ENCODE data around the gene APOOL.

The APOOL gene

DNA sequence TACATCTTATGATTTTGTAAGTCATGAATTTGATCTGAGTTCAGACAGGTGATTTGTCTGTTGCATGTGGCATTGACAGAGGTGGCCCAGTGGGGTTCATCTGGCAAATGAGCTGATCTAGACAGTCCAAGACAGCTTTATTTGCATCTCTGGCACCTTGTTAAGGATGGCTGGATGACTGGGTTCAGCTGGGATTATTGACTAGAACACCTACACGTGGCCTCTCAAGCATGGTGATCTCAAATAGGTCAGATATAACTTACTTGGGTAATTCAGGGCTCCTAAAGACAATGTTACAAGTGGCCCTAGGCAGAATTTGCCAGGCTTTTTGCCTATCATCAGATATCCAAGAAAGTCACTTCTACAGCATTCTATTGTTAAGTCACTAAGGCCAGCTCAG, 48.0 kb downstream of the APOOL start:
- CTCF ChIA-PET, result interaction anchor here (0.6 kb wide), 1 partner anchor 12 kb away, joined by 8 read pairs; no protein-coding TSS in a partner anchor
- H3K9me3 ChIP-seq (ENCODE audit: control insufficient read depth, insufficient read depth, low read depth, low read length), result no peaks in the 10 kb centered on the region
- TF ChIP-seq ZNF701 (tag by site-specific recombination; IDR thresholded peaks at IDR 0.05) (no peak), ZEB2 (tag by site-specific recombination; IDR thresholded peaks at IDR 0.05) (no peak), ZNF776 (tag by site-specific recombination; IDR thresholded peaks at IDR 0.05; ENCODE audit: borderline replicate concordance) (no peak), HOXD13 (CRISPR knock-in tag; IDR thresholded peaks at IDR 0.05; ENCODE audit: borderline replicate concordance) (no peak), ZNF623 (tag by site-specific recombination; IDR thresholded peaks at IDR 0.05) (no peak), SCRT1 (tag by site-specific recombination; IDR thresholded peaks at IDR 0.05; ENCODE audit: borderline replicate concordance) (0 out of 2 replicates have a peak, but pooled peaks have one; percentile 20), GLI2 (tag by site-specific recombination; IDR thresholded peaks at IDR 0.05; ENCODE audit: borderline replicate concordance, low read depth) (no peak), FEZF1 (tag by site-specific recombination; IDR thresholded peaks at IDR 0.05) (no peak)
- no peaks in the 10 kb centered on the region; a peak in 1 of 3 replicates for H3K36me3 ChIP-seq (ENCODE audit: control insufficient read depth in 2 of 2, insufficient read depth in 1 of 2, low read length in 2 of 2)
- H3K4me3 ChIP-seq (ENCODE audit: low read depth, low read length), result no peak overlapping the region
- H3K27ac ChIP-seq (ENCODE audit: extremely low read depth, low read depth, low read length), result no peak overlapping the region
- no peaks in the 10 kb centered on the region for H3K4me1 ChIP-seq (ENCODE audit: control insufficient read depth, insufficient read depth, low read length)
- POLR2A ChIA-PET, result no interaction called here

DNA sequence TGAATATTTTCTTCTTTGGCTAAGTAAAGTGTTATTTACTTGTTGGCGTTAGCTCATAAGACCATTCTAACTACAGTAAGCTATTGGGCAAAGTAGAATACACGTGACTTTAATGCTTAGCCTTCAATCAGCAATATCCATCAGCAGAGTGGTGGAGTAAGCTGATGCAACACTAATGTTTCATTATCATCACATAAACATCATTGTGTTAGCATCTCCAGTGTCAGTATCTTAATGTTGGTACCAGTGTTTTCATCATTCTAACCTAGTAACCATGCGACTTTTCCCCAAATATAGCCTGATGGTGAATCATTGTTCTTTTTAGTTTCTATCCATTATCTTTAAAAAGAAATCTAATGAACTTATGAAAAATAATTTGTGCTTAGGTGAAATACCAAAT, 48.5 kb downstream of the APOOL start:
- H3K4me1 ChIP-seq (ENCODE audit: control insufficient read depth, insufficient read depth, low read length), result no peaks in the 10 kb centered on the region
- no peaks in the 10 kb centered on the region for H3K9me3 ChIP-seq (ENCODE audit: control insufficient read depth, insufficient read depth, low read depth, low read length)
- H3K27ac ChIP-seq (ENCODE audit: extremely low read depth, low read depth, low read length), result no peak overlapping the region
- H3K36me3 ChIP-seq (ENCODE audit: control insufficient read depth in 2 of 2, insufficient read depth in 1 of 2, low read length in 2 of 2), result no peaks in the 10 kb centered on the region; a peak in 1 of 3 replicates
- CTCF ChIA-PET, result interaction anchor here (0.6 to 1.7 kb wide), 4 partner anchors 8 to 322 kb away, joined by 3 to 8 read pairs (median 6); no protein-coding TSS in a partner anchor
- H3K4me3 ChIP-seq (ENCODE audit: low read depth, low read length), result no peak overlapping the region
- POLR2A ChIA-PET, result no interaction called here
- no peak for TF ChIP-seq ZNF19 (tag by site-specific recombination; IDR thresholded peaks at IDR 0.05; ENCODE audit: low read depth)
- TF ChIP-seq GLIS1 (tag by site-specific recombination; IDR thresholded peaks at IDR 0.05), result no peak
- no peak for TF ChIP-seq ZNF521 (tag by site-specific recombination; IDR thresholded peaks at IDR 0.05)
- TF ChIP-seq SP7 (tag by site-specific recombination; IDR thresholded peaks at IDR 0.05), result no peak
- TF ChIP-seq ZNF239 (tag by site-specific recombination; IDR thresholded peaks at IDR 0.05), result no peak
- TF ChIP-seq ZNF221 (tag by site-specific recombination; IDR thresholded peaks at IDR 0.05; ENCODE audit: borderline replicate concordance), result no peak
- TF ChIP-seq, protein P1, sequence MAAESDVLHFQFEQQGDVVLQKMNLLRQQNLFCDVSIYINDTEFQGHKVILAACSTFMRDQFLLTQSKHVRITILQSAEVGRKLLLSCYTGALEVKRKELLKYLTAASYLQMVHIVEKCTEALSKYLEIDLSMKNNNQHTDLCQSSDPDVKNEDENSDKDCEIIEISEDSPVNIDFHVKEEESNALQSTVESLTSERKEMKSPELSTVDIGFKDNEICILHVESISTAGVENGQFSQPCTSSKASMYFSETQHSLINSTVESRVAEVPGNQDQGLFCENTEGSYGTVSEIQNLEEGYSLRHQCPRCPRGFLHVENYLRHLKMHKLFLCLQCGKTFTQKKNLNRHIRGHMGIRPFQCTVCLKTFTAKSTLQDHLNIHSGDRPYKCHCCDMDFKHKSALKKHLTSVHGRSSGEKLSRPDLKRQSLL (tag by site-specific recombination; IDR thresholded peaks at IDR 0.05), result no peak
- TF ChIP-seq, protein P2, sequence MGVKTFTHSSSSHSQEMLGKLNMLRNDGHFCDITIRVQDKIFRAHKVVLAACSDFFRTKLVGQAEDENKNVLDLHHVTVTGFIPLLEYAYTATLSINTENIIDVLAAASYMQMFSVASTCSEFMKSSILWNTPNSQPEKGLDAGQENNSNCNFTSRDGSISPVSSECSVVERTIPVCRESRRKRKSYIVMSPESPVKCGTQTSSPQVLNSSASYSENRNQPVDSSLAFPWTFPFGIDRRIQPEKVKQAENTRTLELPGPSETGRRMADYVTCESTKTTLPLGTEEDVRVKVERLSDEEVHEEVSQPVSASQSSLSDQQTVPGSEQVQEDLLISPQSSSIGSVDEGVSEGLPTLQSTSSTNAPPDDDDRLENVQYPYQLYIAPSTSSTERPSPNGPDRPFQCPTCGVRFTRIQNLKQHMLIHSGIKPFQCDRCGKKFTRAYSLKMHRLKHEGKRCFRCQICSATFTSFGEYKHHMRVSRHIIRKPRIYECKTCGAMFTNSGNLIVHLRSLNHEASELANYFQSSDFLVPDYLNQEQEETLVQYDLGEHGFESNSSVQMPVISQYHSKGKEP (tag by site-specific recombination; IDR thresholded peaks at IDR 0.05), result no peak
- TF ChIP-seq ZNF571 (tag by site-specific recombination; IDR thresholded peaks at IDR 0.05), result no peak
- no peak for TF ChIP-seq ZNF274 (IDR thresholded peaks at IDR 0.05; ENCODE audit: low read length)
- no peak for TF ChIP-seq ZNF274 (tag by site-specific recombination; IDR thresholded peaks at IDR 0.05; ENCODE audit: borderline replicate concordance)
- no peak for TF ChIP-seq ZNF433 (tag by site-specific recombination; IDR thresholded peaks at IDR 0.05; ENCODE audit: low read depth)
- no peak for TF ChIP-seq BCL11A (tag by site-specific recombination; IDR thresholded peaks at IDR 0.05; ENCODE audit: low read depth)
- no peak for TF ChIP-seq ZNF354C (tag by site-specific recombination; IDR thresholded peaks at IDR 0.05; ENCODE audit: borderline replicate concordance, low read depth)
- no peak for TF ChIP-seq ZSCAN23 (tag by site-specific recombination; IDR thresholded peaks at IDR 0.05)
- TF ChIP-seq, protein P3, sequence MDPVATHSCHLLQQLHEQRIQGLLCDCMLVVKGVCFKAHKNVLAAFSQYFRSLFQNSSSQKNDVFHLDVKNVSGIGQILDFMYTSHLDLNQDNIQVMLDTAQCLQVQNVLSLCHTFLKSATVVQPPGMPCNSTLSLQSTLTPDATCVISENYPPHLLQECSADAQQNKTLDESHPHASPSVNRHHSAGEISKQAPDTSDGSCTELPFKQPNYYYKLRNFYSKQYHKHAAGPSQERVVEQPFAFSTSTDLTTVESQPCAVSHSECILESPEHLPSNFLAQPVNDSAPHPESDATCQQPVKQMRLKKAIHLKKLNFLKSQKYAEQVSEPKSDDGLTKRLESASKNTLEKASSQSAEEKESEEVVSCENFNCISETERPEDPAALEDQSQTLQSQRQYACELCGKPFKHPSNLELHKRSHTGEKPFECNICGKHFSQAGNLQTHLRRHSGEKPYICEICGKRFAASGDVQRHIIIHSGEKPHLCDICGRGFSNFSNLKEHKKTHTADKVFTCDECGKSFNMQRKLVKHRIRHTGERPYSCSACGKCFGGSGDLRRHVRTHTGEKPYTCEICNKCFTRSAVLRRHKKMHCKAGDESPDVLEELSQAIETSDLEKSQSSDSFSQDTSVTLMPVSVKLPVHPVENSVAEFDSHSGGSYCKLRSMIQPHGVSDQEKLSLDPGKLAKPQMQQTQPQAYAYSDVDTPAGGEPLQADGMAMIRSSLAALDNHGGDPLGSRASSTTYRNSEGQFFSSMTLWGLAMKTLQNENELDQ (tag by site-specific recombination; IDR thresholded peaks at IDR 0.05; ENCODE audit: low read depth), result no peak
- no peak for TF ChIP-seq ZNF24 (tag by site-specific recombination; IDR thresholded peaks at IDR 0.05)
- no peak for TF ChIP-seq ZNF664 (tag by site-specific recombination; IDR thresholded peaks at IDR 0.05)
- TF ChIP-seq, protein P4, sequence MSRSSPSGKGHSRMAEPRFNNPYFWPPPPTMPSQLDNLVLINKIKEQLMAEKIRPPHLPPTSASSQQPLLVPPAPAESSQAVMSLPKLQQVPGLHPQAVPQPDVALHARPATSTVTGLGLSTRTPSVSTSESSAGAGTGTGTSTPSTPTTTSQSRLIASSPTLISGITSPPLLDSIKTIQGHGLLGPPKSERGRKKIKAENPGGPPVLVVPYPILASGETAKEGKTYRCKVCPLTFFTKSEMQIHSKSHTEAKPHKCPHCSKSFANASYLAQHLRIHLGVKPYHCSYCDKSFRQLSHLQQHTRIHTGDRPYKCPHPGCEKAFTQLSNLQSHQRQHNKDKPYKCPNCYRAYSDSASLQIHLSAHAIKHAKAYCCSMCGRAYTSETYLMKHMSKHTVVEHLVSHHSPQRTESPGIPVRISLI (tag by site-specific recombination; IDR thresholded peaks at IDR 0.05), result no peak
- TF ChIP-seq MEIS1 (CRISPR knock-in tag; IDR thresholded peaks at IDR 0.05; ENCODE audit: borderline replicate concordance), result no peak
- no peak for TF ChIP-seq ZNF138 (tag by site-specific recombination; IDR thresholded peaks at IDR 0.05; ENCODE audit: borderline replicate concordance)

All from HEK293 (cell line).